Neural progenitor cell (in vitro differentiated cells): ENCODE results near the gene UBE2F.

Source experiments
- CTCF ChIP-seq: fragments of 200-600 bp; sonication (generic); IDR thresholded peaks from 2 replicates; pipeline ENCODE4 v1.5.1; 2017; ENCODE audit warnings: antibody characterized with exemption, mild to moderate bottlenecking
- EZH2 ChIP-seq: fragments of 200-600 bp; sonication (generic); IDR thresholded peaks from 2 replicates; pipeline ENCODE4 v1.6.1; 2017; ENCODE audit warnings: antibody characterized with exemption, mild to moderate bottlenecking, moderate library complexity
- EZH2phosphoT487 ChIP-seq: fragments of 200-600 bp; sonication (generic); IDR thresholded peaks from 2 replicates; pipeline ENCODE4 v1.6.1; 2017; ENCODE audit warnings: antibody characterized with exemption

- TF ChIP-seq CTCF (no peak), EZH2phosphoT487 (no peak), EZH2 (no peak)
These were observed 30.7 kb downstream of the UBE2F start for GRCh38 chr2:237997521-237997920.
